GM10266 (cell line): ENCODE results near the gene TSHZ1.

Experiments
- DNase-seq: peaks from one replicate; pipeline ENCODE4 v3.0.0; 2012; ENCODE audit errors: extremely low spot score
- TF ChIP-seq, protein P1 (sequence below): IDR thresholded peaks from 2 replicates; pipeline ENCODE4 v1.5.1; 2012; ENCODE audit warnings: mild to moderate bottlenecking, low read depth; ENCODE audit not compliant: control insufficient read depth, insufficient read depth; ENCODE audit errors: missing control alignments

TSHZ1 gene

DNA sequence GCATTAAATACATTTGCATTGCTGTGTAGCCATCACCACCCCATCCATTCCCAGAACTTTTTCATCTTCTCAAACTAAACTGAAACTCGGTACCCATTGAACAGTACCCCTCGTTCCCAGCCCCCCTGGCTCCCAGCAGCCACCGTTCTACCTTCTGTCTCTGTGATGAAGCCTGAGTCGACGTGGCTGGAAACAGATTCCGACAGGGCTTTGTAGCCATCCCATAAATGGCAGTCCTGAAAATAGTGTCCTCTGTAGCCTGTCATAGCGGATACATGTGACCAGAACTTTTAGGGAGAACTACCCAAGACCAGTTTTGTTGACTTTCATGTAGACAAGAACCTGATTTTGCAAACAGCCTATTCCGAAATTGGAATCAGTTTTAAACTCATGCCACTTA is 59.1 kb downstream of the TSHZ1 start:
- TF ChIP-seq, protein P1, sequence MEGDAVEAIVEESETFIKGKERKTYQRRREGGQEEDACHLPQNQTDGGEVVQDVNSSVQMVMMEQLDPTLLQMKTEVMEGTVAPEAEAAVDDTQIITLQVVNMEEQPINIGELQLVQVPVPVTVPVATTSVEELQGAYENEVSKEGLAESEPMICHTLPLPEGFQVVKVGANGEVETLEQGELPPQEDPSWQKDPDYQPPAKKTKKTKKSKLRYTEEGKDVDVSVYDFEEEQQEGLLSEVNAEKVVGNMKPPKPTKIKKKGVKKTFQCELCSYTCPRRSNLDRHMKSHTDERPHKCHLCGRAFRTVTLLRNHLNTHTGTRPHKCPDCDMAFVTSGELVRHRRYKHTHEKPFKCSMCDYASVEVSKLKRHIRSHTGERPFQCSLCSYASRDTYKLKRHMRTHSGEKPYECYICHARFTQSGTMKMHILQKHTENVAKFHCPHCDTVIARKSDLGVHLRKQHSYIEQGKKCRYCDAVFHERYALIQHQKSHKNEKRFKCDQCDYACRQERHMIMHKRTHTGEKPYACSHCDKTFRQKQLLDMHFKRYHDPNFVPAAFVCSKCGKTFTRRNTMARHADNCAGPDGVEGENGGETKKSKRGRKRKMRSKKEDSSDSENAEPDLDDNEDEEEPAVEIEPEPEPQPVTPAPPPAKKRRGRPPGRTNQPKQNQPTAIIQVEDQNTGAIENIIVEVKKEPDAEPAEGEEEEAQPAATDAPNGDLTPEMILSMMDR: no peak
- DNase-seq: no peak

DNA sequence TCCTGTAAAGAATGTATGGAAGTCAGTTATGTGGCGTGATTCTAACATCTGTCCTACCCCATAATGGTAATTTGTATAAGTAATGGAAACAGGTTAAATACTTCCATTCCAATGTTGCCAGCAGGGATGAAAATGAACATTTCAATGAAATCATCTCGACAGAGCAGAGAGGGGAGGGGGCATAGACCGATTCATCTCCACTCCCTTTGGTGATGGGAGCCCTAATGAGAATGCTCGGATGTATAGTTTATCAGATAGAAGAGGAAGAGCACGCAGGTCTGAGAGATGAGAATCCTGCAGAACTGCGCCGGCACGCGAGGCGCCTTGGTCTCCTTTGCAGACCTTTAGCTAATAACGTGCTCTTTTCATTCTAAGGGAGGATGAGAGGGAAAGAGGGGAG is 61.4 kb downstream of the TSHZ1 start:
- TF ChIP-seq, protein P1: no peak
- DNase-seq: no peak

DNA sequence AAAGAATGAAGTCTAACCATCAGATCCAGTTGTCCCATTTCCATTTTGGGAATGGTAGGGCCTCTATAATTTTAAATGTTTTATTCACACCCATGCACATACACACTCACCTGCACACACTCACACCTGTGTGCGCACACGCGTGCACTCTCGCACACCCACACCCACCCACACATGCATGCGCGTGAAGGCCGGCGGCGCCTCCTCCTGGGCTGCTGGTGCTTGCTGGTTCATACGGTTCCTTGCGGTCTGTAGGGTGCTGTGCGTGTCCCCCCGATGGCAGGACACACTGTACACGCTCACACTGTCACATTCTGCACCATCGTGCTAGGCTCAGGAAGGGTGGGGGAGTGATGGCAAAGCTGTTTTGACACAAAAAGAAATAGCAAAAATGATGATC is 63.2 kb downstream of the TSHZ1 start:
- no peak for DNase-seq

DNA sequence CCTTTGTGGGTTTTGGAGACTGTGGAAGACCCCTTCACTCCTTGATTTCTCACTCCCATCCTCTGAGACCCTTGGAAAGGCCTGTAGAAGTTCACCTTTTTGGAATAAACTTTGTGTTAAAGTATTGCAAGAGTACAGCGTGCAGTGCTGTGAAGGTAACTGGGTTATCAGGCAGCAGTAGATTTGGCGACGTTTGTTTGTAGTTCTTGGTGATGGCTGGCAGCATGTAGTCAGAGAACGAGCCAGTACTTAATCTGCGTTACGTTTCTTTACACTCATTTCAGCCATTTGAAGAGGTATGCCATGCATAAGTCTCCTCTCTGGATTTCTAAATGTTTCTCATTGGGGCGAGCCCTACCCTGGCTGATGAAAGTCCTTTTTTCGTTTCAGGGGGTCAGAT is 64.6 kb downstream of the TSHZ1 start:
- DNase-seq: no peak
- TF ChIP-seq, protein P1: no peak

More for the DNA sequence above, 63.2 kb downstream of the TSHZ1 start:
- TF ChIP-seq, protein P1: no peak

DNA sequence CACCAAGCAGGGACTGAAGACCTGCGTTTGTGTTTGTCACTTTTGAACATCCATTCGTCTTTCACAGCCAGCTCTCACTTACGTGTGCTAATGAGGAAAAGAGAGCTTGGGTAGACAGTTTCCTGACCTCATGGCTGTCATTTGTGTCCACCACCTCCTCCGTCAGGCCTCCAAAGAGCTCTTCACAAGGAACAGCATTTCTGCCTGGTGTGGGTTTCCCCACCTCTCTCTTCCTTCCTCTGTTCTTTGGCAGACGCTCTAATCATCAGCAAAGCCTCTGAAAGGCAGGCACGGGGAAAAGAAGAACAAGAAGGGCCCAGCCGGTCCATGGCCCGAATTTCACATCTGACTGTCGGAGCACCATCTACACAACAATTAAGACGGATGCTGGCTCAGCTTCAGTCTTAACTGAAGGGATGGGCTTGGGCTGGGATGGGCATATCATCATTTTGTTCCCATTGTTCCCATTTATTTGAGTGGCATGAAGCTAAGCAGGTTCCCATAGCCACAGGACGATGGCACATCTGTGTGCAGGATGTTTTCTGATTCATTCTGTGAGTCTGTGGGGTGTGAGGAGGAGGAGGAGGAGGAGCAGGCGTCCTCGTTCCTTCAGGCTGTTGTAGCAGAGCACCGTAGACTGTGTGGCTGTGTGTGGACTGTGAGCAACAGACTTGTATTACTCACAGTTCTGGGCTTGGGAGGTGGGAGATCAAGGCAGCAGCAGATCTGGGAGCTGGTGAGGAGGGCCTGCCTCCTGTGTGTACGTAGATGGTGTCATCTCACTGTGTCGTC is 66.4 kb downstream of the TSHZ1 start:
- DNase-seq: no peak
- TF ChIP-seq, protein P1: no peak

DNA sequence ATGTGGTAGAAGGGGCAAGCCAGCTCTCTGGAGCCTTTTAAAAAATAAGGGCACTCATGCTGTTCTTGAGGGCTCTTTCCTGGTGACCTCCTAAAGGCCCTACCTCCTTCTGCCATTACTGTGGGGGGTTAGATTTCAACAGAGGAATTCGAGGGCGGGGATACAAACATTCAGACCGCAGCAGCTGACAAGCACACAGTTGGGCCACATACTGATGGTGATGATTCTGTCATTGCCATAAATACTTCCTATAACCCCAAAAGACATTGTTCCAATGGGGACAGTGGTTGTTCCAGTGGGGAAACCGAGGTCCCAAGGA is 67.0 kb downstream of the TSHZ1 start:
- TF ChIP-seq, protein P1: no peak
- no peak for DNase-seq

DNA sequence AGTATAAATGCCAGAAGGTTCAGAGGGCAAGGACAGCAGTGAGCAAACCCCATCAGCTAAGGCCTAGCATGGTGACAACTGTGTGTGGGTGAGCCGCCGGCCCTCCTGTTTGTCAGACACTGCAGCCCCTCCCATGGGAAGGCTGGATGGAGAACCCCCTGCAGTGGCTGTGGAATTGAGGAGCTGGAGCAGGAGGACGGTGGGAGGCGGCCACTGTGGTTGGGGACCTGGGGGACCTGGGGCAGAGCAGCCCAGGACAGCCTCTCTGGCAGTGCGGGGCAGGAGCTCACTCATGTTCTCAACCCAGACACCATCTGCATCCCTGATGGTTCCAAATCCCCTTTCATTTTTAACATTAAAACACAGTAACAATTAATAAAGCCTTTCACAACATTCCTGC is 68.8 kb downstream of the TSHZ1 start:
- DNase-seq: no peak
- TF ChIP-seq, protein P1: no peak
